ENCODE data around the gene C16orf46.

DNA sequence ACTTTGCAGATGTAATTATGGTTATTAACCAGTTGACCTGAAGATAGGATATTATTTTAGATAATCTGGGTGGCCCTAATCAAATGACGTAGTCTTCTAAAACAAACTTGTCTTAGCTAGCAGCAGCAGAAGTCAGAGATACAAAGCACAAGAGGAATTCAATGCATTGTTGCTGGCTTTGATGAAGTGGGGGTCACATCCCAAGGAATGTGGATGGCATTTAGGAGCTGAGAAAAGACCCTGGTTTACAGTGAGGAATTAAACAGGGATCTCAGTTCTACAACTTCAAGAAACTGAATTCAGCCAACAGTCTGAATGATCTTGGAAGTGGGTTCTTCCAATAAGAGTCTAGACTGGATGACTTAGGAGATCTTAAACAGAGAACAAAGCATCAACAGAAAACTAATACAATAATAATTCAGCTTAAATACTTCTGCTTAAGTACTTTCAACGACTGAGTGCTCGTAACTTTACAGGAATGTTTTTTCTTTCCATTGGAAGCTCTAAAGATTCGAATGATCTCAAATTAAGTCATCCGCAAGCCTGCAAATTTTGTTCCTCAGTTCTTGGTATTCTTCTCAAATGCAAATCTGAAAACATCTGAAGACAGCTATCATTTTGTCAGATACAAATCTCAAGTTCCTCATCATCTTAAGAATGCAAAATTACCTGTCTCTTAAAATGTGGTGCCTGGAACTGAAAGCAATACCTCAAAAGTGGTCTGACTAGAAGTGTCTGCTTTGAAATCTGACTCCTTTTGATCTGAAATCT, 3.3 kb downstream of the C16orf46 start:
- TF ChIP-seq, protein P1, sequence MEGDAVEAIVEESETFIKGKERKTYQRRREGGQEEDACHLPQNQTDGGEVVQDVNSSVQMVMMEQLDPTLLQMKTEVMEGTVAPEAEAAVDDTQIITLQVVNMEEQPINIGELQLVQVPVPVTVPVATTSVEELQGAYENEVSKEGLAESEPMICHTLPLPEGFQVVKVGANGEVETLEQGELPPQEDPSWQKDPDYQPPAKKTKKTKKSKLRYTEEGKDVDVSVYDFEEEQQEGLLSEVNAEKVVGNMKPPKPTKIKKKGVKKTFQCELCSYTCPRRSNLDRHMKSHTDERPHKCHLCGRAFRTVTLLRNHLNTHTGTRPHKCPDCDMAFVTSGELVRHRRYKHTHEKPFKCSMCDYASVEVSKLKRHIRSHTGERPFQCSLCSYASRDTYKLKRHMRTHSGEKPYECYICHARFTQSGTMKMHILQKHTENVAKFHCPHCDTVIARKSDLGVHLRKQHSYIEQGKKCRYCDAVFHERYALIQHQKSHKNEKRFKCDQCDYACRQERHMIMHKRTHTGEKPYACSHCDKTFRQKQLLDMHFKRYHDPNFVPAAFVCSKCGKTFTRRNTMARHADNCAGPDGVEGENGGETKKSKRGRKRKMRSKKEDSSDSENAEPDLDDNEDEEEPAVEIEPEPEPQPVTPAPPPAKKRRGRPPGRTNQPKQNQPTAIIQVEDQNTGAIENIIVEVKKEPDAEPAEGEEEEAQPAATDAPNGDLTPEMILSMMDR (IDR thresholded peaks at IDR 0.05), result no peak
- TF ChIP-seq POLR2A (IDR thresholded peaks at IDR 0.05) (no peak), POLR2AphosphoS5 (IDR thresholded peaks at IDR 0.05) (no peak)
